BLaER1 treated with 17β-estradiol and CSF1 and Interleukin-3, amounts not matched to agents 10 nM and 100 nM (cell line): ENCODE results near the gene PLK4.

Experiments used
- H3K27ac ChIP-seq, 11 experiments: shearing (Covaris generic); formaldehyde crosslinking; 2 replicates each; pipeline ENCODE4 v1.8.1; 2022
- H3K27me3 ChIP-seq, 11 experiments: shearing (Covaris generic); formaldehyde crosslinking; 2 replicates each; pipeline ENCODE4 v1.8.1; 2022
- H3K36me3 ChIP-seq, 11 experiments: shearing (Covaris generic); formaldehyde crosslinking; 2 replicates each; pipeline ENCODE4 v1.8.1; 2022
- H3K4me1 ChIP-seq, 10 experiments: shearing (Covaris generic); formaldehyde crosslinking; 2 replicates each; pipeline ENCODE4 v1.8.1; 2022
- H3K4me2 ChIP-seq, 11 experiments: shearing (Covaris generic); formaldehyde crosslinking; 2 replicates each; pipeline ENCODE4 v1.8.1; 2022
- H3K4me3 ChIP-seq, 10 experiments: shearing (Covaris generic); formaldehyde crosslinking; 2 replicates each; pipeline ENCODE4 v1.8.1; 2022
- H3K9ac ChIP-seq, 11 experiments: shearing (Covaris generic); formaldehyde crosslinking; 2 replicates each; pipeline ENCODE4 v1.8.1; 2022
- H3K9me3 ChIP-seq, 11 experiments: shearing (Covaris generic); formaldehyde crosslinking; replicated peaks in 1 of 11; 2 replicates each; pipeline ENCODE4 v1.8.1; 2022
- H4K20me1 ChIP-seq, 11 experiments: shearing (Covaris generic); formaldehyde crosslinking; 2 replicates each; pipeline ENCODE4 v1.8.1; 2022
- Cebpa-rat ChIP-seq, 11 experiments: shearing (Covaris generic); IDR thresholded peaks; 2 replicates each; pipeline ENCODE4 v1.8.1; 2022

Gene PLK4

GRCh38 chr4:127880763-127881562, at the start of gene PLK4:
Gene PLK4 (plus strand): TSS chr4:127880893. CDS start chr4:127881135, 242 bp downstream.
- Histone ChIP-seq H3K9me3 (no peaks in the 10 kb centered on the region), H3K36me3 (peaks cover 5 to 42% (median 33%) of the 10 kb centered on the region in 11 experiments; a peak in 19 of 22 replicates), H3K4me1 (peaks cover 9 to 24% (median 21%) of the 10 kb centered on the region in 10 experiments), H3K4me3 (peak within 1 kb of the TSS; percentile 73 to 93 (median 84)), H4K20me1 (peaks cover 0 to 5% (median 0%) of the 10 kb centered on the region in 11 experiments; a peak in 1 of 22 replicates), H3K27me3 (no peaks in the 10 kb centered on the region), H3K4me2 (peak within 1 kb of the TSS; percentile 84 to 98 (median 93)), H3K27ac (peak within 1 kb of the TSS; percentile 47 to 97 (median 88); a peak in 21 of 22 replicates), H3K9ac (peak within 1 kb of the TSS; percentile 74 to 96 (median 90))
- TF ChIP-seq Cebpa-rat (IDR thresholded peaks at IDR 0.05), result no peak

- no peak for TF ChIP-seq Cebpa-rat (IDR thresholded peaks at IDR 0.05)
Measured at GRCh38 chr4:127832585-127832984, 48.1 kb upstream of the PLK4 start.

GRCh38 chr4:127843704-127844600, 36.7 kb upstream of the PLK4 start:
- H3K27me3 ChIP-seq, result no peaks in the 10 kb centered on the region
- H3K9me3 ChIP-seq, result peaks cover 12 to 40% (median 29%) of the 10 kb centered on the region in 11 experiments
- H3K4me1 ChIP-seq, result no peaks in the 10 kb centered on the region
- no peak overlapping the region for H3K4me2 ChIP-seq
- H3K27ac ChIP-seq, result no peak overlapping the region
- peaks cover 0 to 9% (median 0%) of the 10 kb centered on the region in 11 experiments; a peak in 2 of 22 replicates for H3K36me3 ChIP-seq
- TF ChIP-seq Cebpa-rat (IDR thresholded peaks at IDR 0.05), result no peak
- no peaks in the 10 kb centered on the region for H4K20me1 ChIP-seq
- H3K4me3 ChIP-seq, result no peak overlapping the region
- H3K9ac ChIP-seq, result no peak overlapping the region

More at GRCh38 chr4:127832585-127832984, 48.1 kb upstream of the PLK4 start:
- H3K9me3 ChIP-seq, result no peaks in the 10 kb centered on the region
- no peak overlapping the region for H3K4me3 ChIP-seq
- H3K9ac ChIP-seq, result no peak overlapping the region
- no peak overlapping the region for H3K27ac ChIP-seq
- H3K4me2 ChIP-seq, result peak overlapping the region in 1 of 11 experiments; percentile 9; a peak in 2 of 22 replicates
- no peaks in the 10 kb centered on the region for H3K27me3 ChIP-seq
- H4K20me1 ChIP-seq, result no peaks in the 10 kb centered on the region
- no peaks in the 10 kb centered on the region for H3K36me3 ChIP-seq
- H3K4me1 ChIP-seq, result peaks cover 0 to 9% (median 2%) of the 10 kb centered on the region in 10 experiments; a peak in 4 of 20 replicates

- Histone ChIP-seq H3K27ac (no peak overlapping the region), H3K9me3 (peaks cover 19 to 47% (median 35%) of the 10 kb centered on the region in 11 experiments), H3K4me1 (no peaks in the 10 kb centered on the region), H3K36me3 (peaks cover 0 to 9% (median 0%) of the 10 kb centered on the region in 11 experiments; a peak in 3 of 22 replicates), H3K27me3 (no peaks in the 10 kb centered on the region), H3K4me3 (no peak overlapping the region), H4K20me1 (no peaks in the 10 kb centered on the region), H3K9ac (no peak overlapping the region), H3K4me2 (no peak overlapping the region)
- TF ChIP-seq Cebpa-rat (IDR thresholded peaks at IDR 0.05), result no peak
Measured at GRCh38 chr4:127844601-127845116, 36.0 kb upstream of the PLK4 start.

- Histone ChIP-seq H3K4me1 (no peaks in the 10 kb centered on the region), H3K4me2 (no peak overlapping the region), H4K20me1 (no peaks in the 10 kb centered on the region), H3K4me3 (no peak overlapping the region), H3K36me3 (peaks cover 0 to 11% (median 0%) of the 10 kb centered on the region in 11 experiments; a peak in 5 of 22 replicates), H3K9ac (no peak overlapping the region), H3K27me3 (no peaks in the 10 kb centered on the region), H3K27ac (no peak overlapping the region), H3K9me3 (peaks cover 33 to 61% (median 49%) of the 10 kb centered on the region in 11 experiments)
- no peak for TF ChIP-seq Cebpa-rat (IDR thresholded peaks at IDR 0.05)
Measured at GRCh38 chr4:127846061-127846460, 34.6 kb upstream of the PLK4 start.

GRCh38 chr4:127846765-127847164, 33.9 kb upstream of the PLK4 start:
- H3K9me3 ChIP-seq, result peaks cover 39 to 66% (median 56%) of the 10 kb centered on the region in 11 experiments
- H3K4me1 ChIP-seq, result no peaks in the 10 kb centered on the region
- TF ChIP-seq Cebpa-rat (IDR thresholded peaks at IDR 0.05), result no peak
- H3K36me3 ChIP-seq, result peaks cover 0 to 11% (median 0%) of the 10 kb centered on the region in 11 experiments; a peak in 5 of 22 replicates
- H3K9ac ChIP-seq, result no peak overlapping the region
- H4K20me1 ChIP-seq, result no peaks in the 10 kb centered on the region
- no peak overlapping the region for H3K27ac ChIP-seq
- H3K27me3 ChIP-seq, result no peaks in the 10 kb centered on the region
- no peak overlapping the region for H3K4me2 ChIP-seq
- no peak overlapping the region for H3K4me3 ChIP-seq

GRCh38 chr4:127849505-127850234, 31.0 kb upstream of the PLK4 start:
- Histone ChIP-seq H3K9ac (no peak overlapping the region), H3K27me3 (no peaks in the 10 kb centered on the region), H3K9me3 (peaks cover 58 to 88% (median 78%) of the 10 kb centered on the region in 11 experiments), H3K27ac (no peak overlapping the region), H3K4me3 (no peak overlapping the region), H3K36me3 (peaks cover 0 to 11% (median 0%) of the 10 kb centered on the region in 11 experiments; a peak in 6 of 22 replicates), H4K20me1 (no peaks in the 10 kb centered on the region), H3K4me2 (no peak overlapping the region), H3K4me1 (no peaks in the 10 kb centered on the region)
- TF ChIP-seq Cebpa-rat (IDR thresholded peaks at IDR 0.05), result no peak

GRCh38 chr4:127852661-127853060, 28.0 kb upstream of the PLK4 start:
- Histone ChIP-seq H3K4me2 (no peak overlapping the region), H3K4me3 (no peak overlapping the region), H4K20me1 (no peaks in the 10 kb centered on the region), H3K9me3 (peaks cover 43 to 89% (median 66%) of the 10 kb centered on the region in 11 experiments), H3K4me1 (peaks cover 7 to 19% (median 9%) of the 10 kb centered on the region in 10 experiments; a peak in 18 of 20 replicates), H3K36me3 (peaks cover 0 to 11% (median 0%) of the 10 kb centered on the region in 11 experiments; a peak in 4 of 22 replicates), H3K9ac (no peak overlapping the region), H3K27ac (no peak overlapping the region), H3K27me3 (no peaks in the 10 kb centered on the region)
- TF ChIP-seq Cebpa-rat (IDR thresholded peaks at IDR 0.05), result no peak
